Testis (tissue), 2 donors: Measurements from ENCODE around the gene CDK5RAP2.

ENCODE experiments used
- POLR2A ChIP-seq: fragments of 450-650 bp; IDR thresholded peaks from one replicate; pipeline ENCODE4 v1.6.1; 2017; ENCODE audit warnings: antibody characterized with exemption, mild to moderate bottlenecking, moderate library complexity
- TF ChIP-seq, protein P1 (sequence below), 3 experiments: fragments of 450-650 bp in 2 of 3; fragments of 200-600 bp in 1 of 3; sonication (generic) in 1 of 3; IDR thresholded peaks; one replicate each; pipeline ENCODE4 v1.5.1; 2016 to 2019; ENCODE audit warnings: antibody characterized with exemption in 3 of 3, mild to moderate bottlenecking in 2 of 3, moderate library complexity in 1 of 3

DNA sequence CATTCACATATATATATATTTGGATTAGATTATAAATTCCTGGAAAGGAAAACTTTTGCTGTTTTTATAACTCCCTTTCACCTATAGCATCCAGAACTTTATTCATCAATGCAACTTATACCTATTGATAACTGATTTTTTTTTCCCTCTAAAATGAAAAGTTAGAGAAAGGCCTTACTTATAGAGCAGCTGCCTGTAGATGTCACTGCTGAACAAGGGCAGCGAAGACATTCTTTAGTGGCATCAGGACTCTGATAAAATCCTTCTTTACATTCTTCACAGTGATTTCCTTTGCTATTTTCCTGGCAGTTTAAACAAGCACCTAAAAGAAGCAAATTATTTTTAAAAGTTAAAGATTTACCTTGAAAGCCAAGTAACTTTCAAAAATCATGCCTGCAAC is 32.3 kb upstream of the CDK5RAP2 start:
- TF ChIP-seq, protein P1, sequence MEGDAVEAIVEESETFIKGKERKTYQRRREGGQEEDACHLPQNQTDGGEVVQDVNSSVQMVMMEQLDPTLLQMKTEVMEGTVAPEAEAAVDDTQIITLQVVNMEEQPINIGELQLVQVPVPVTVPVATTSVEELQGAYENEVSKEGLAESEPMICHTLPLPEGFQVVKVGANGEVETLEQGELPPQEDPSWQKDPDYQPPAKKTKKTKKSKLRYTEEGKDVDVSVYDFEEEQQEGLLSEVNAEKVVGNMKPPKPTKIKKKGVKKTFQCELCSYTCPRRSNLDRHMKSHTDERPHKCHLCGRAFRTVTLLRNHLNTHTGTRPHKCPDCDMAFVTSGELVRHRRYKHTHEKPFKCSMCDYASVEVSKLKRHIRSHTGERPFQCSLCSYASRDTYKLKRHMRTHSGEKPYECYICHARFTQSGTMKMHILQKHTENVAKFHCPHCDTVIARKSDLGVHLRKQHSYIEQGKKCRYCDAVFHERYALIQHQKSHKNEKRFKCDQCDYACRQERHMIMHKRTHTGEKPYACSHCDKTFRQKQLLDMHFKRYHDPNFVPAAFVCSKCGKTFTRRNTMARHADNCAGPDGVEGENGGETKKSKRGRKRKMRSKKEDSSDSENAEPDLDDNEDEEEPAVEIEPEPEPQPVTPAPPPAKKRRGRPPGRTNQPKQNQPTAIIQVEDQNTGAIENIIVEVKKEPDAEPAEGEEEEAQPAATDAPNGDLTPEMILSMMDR (IDR thresholded peaks at IDR 0.05) = no peak
- TF ChIP-seq POLR2A = no peak
